Measurements from ENCODE around the gene CHMP4B.

CHMP4B gene

GRCh38 chr20:33865761-33866370 lies 54.7 kb downstream of the CHMP4B start:
- no peak for FAIRE-seq

DNA sequence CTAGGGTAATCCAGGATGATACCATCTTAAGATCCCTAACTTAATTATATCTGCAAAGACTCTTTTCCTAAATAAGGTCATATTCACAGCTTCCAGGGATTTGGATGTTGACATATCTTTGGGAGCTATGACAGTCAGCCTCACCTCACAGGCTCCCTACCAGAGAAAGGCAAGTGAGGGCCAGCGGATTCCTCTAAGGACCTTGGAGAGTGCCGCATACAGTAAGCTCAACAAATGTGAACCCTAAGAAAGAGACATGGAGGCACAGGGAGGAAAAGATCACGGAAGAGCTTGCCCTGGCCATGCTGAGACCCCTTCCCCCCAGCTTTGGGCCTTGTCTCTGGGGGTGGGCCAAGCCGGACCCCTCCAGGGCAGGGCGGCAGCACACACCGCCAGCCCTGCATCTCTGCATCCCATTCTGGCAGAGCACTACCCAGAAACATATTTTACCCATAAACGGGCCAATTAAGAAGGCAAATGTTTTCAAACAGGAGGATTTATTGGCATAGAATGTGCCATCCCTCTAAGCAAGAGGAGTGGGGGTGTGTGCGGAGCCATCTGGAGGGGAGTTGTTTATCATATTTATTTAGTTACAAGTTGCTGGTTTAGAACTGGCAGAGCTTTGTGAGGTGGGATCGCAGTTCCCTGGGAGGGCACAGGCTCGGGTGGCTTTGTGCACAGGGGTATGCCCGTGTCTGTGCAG lies 55.4 kb downstream of the CHMP4B start:
- FAIRE-seq = no peak

GRCh38 chr20:33868042-33868441 lies 56.9 kb downstream of the CHMP4B start:
- no peak for FAIRE-seq

DNA sequence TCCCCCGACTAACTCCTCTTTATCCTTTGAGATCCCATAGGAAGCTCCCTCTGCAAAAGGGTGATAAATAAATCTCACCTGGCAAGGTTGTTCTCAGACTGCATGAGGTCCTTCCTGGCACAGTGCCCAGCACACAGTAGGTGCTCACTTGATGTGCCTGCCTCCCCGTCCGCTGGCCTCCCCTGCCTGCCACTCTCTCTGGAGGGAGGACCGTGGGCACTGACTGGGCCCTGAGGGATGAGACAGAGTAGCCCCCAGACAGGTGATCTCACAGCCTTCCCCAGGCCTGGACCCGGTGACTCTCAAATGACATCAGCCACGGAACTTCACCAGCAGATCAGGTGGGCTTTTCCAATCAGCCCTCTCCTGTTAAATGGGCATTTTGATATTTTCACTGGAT lies 57.4 kb downstream of the CHMP4B start:
- FAIRE-seq = no peak

DNA sequence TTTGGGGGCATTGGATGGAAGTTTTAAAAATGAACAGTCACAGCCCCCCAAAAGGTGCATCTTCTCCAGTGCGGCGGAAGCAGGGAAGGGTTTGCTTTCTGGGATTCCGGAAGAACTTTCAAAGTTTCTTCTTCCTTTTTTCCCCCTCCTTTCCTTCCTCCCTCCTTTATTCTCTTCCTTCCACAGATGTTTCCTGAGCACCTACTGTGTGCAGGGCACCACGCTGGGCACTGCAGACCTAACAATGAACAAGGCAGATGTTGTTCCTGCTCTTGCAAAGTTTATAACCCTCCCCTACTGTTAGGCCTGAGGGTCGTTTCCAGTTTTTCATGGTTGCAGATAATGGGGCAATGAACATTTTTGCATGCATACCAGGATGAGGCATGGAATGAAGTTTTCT lies 58.1 kb downstream of the CHMP4B start:
- no peak for FAIRE-seq

GRCh38 chr20:33871362-33871761 lies 60.2 kb downstream of the CHMP4B start:
- no peak for FAIRE-seq

DNA sequence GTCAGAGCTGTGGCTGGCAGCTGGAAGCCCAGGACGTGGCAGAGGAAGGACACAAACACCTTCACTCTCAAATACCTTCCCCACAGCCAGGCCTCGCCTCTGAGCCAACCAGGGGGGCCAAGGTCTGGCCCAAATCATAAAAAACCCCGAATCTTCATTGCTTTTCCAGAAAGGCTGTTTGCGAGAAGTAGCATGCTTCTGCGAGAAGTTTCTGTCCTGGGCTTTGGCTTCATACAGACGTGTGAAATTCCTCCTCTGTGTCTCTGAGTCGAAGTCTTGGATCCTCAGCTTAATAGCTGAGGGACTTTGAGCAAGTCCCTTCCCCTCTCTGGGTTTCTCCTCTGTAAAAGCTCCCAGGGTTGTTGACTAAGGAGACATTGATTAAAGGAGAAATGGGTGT lies 63.0 kb downstream of the CHMP4B start:
- FAIRE-seq = no peak

DNA sequence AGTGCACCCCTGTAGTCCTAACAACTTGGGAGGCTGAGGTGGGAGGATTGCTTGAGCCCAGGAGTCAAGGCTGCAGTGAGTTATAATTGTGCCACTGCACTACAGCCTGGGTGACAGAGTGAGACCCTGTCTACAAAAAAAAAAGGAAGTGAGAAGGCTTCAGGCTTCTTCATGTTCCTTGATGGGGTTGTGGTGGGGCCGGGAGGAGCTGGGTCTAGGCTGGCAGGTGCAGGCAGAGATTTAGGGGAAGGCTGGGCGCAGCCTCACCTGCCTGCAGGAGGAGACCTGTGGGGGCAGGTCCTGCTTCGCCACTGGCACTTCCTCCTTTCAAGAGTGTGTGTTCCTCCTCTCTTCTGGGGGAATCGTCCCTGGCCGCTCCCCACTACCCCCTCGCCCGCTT lies 63.9 kb downstream of the CHMP4B start:
- no peak for FAIRE-seq

DNA sequence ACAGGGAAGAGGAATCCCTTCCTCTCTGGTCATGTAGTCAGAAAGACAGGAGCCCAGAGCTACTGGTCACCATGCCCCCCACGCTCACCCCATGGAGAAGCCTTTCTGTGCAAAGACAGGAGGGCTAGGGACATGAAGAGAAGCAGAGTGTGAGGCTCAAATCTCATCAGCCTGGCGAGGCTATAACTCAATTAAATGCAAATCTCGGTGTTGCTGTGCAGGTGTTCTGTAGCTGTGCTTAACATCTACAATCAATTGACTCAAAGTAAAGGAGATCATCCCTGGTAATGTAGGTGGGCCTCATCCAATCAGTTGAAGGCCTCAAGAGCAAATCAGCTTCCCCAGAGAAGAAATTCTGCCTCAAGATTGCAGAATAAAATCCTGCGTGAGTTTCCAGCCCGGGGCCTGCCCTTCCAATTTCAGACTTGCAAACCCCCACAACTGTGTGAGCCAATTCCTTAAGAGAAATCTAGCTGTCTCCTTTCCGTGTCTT lies 64.4 kb downstream of the CHMP4B start:
- no peak for FAIRE-seq

- FAIRE-seq = no peak
Observed at GRCh38 chr20:33878583-33878982, 67.4 kb downstream of the CHMP4B start.

DNA sequence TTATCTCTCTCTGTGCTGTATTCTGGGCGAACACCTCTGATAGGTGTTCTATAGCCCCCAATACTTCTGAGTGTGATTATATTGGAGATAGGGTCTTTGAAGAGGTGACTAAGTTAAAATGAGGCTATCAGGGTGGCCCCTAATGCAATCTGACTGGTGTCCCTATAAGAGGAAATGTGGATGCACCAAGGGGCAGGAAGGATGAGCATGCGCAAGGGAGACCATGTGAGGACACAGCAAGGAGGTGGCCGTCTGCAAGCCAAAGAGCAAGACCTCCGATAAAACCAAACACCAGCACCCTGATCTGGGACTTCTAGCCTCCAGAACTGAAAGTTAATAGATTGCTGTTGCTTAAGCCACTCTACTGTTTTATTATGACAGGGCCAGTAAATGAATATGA lies 69.2 kb downstream of the CHMP4B start:
- no peak for FAIRE-seq

DNA sequence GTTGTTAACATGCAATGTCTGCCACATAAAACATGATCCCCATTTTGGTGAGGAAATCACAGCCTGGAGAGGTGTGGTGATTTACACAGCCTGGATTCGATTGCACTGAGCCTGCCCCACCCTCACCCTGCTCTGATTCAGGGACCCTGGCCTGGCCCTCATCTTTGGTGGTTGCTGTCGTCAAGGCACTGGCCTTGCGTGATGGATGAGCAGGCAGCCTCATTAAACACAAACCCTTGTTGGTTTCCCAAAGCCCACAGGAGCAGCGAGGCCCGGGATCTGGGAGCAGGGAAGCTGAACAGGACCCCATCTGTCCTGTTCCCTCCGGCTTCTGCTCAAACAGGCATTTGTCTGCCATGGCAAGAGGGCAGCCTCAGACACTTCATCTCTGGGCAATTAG lies 70.8 kb downstream of the CHMP4B start:
- FAIRE-seq = no peak

GRCh38 chr20:33882481-33882880 lies 71.3 kb downstream of the CHMP4B start:
- no peak for FAIRE-seq

DNA sequence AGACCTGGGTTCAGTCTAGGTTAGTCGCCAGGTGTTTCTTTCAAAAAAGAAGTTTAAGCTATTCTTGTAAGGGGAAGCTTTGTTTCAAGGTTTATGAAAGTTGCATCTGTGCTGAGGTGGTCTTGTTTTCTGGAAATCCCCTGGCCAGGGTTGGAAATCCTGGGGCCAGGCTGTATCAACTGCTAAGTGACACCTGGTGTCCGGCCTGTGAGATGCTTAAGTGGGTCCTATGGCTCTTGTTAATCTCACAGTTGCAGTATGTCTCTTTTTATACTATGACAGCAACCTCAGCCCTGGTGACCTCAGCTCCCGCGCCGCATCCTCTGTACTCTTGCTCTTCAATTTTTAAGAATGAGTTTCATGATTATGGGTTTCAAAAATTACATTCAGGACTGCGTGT lies 72.0 kb downstream of the CHMP4B start:
- FAIRE-seq = no peak

DNA sequence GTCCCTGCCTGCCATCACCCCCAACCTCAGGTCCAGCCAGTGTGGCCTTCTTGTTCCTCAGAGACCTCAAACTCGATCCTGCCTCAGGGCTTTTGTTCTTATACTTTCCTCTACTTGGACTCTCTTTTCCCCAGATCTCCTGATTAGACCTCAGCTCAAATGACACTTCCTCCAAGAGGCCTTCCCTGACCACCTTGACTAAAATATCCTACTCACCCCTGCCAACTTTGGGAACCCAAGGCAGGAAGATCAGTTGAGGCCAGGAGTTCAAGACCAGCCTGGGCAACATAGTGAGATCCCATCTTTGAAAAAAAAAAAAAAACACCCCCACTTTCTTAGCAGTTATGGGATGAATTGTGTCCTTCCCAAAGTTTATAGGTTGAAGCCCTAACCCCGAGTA lies 73.5 kb downstream of the CHMP4B start:
- FAIRE-seq = no peak

- FAIRE-seq = no peak
Observed at GRCh38 chr20:33889312-33889711, 78.2 kb downstream of the CHMP4B start.

DNA sequence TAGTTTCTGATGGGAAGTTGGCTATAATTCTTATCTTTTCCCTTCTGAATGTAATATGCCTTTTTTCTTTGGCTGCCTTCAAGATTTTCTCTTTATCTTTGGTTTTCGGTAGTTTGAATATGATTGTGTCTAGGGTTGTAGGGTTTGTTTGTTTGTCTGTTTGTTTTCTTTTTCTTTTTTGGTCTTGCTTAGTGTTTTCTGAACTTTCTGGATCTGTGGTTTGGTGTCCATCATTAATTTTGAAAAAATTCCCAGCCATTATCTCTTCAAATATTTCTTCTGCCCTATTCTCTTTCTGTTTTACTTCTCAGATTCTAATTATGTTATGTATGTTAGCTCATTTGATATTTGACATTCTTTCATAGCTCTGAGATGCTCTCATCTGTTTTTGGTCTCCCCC lies 79.4 kb downstream of the CHMP4B start:
- FAIRE-seq = no peak

DNA sequence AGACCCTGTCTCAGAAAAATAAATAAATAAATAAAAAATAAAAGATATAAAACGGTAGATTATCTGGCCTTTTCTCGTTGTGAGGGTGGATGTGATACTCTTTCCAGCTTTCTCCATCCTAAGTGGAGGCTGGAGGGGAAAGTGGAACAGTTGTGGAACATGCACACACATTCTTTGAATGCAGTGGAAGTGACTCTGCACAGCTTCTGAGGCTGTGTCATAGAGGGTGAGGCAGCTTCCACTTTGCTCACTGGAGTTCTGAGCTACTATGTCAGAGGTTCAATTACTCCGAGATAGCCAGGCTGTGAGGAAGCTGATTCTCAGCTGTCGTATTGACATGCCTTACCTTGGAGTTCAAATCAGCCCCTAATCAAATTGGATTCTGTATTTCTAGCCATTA lies 82.2 kb downstream of the CHMP4B start:
- FAIRE-seq = no peak

- no peak for FAIRE-seq
Observed at GRCh38 chr20:33894798-33895197, 83.7 kb downstream of the CHMP4B start.

GRCh38 chr20:33896509-33896908 lies 85.4 kb downstream of the CHMP4B start:
- FAIRE-seq = no peak

DNA sequence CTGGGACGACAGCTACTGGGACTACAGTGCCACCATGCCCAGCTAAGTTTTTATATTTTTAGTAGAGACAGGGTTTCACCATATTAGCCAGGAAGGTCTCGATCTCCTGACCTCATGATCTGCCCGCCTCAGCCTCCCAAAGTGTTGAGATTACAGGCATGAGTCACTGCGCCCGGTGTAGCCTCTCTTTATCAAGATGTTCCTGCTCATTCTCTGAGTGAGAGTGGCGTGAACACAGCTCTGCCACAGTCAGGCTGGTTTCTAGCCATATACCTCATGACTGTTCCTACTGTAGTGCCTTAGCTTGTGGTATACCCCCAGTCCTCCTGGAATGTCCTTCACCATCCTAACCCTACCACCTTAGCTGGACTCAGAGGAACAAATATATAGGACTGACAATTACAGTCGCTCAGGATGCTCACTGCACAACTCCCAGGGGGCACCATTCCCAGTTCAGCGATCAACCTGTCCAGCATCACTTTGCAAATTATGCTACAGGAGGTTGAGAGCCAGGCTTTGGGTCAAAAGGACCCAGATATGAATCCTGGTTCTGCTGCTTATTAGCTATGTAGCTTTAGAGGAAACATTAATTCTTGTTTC lies 86.3 kb downstream of the CHMP4B start:
- no peak for FAIRE-seq

- no peak for FAIRE-seq
Observed at GRCh38 chr20:33899106-33899505, 88.0 kb downstream of the CHMP4B start.

GRCh38 chr20:33900521-33901131 lies 89.5 kb downstream of the CHMP4B start:
- FAIRE-seq = no peak

DNA sequence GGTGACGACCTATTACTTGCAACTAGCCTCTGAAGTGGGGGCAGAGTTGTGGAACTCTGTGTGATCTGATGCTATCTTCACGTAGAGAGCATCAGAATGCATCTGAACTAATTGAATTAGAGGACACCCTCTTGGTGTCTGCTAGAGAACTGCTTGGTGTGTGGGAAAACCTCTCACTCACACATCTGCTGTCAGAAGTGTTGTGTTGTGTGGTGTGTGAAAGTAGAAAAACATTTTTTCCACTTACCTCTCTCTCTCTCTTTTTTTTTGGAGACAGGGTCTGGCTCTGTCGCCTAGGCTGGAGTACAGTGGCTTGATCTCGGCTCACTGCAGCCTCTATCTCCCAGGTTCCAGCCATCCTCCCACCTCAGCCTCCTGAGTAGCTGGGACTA lies 90.0 kb downstream of the CHMP4B start:
- no peak for FAIRE-seq

All from colon (tissue), 2 donors.